ENCODE data around the gene NSUN2.
"Not testable (repeated sequence)": the region's sequence is repeated elsewhere in the genome, so short reads cannot be mapped to it uniquely, and the experiment has no call there.

The NSUN2 gene

GRCh38 chr5:6583049-6583880 lies 49.6 kb downstream of the NSUN2 start:
- peak in 13 of 58 donors; percentile 8 to 53 (median 34) for DNase-seq

GRCh38 chr5:6582507-6583048 lies 50.3 kb downstream of the NSUN2 start:
- DNase-seq, result no peak

- DNase-seq, result no peak
These were observed 51.1 kb downstream of the NSUN2 start for GRCh38 chr5:6581559-6582426.

- DNase-seq, result no peak
These were observed 51.8 kb downstream of the NSUN2 start for GRCh38 chr5:6581090-6581489.

GRCh38 chr5:6579535-6579934 lies 53.3 kb downstream of the NSUN2 start:
- no peak for DNase-seq

- no peak for DNase-seq
These were observed 54.0 kb downstream of the NSUN2 start for GRCh38 chr5:6578676-6579343.

- DNase-seq, result peak in 8 of 58 donors; percentile 14 to 46 (median 32)
These were observed 55.9 kb downstream of the NSUN2 start for GRCh38 chr5:6576861-6577501.

- DNase-seq, result peak in 2 of 58 donors; percentile 9 to 21
These were observed 58.2 kb downstream of the NSUN2 start for GRCh38 chr5:6574537-6575245.

- DNase-seq, result no peak
These were observed 58.7 kb downstream of the NSUN2 start for GRCh38 chr5:6574111-6574510.

GRCh38 chr5:6573651-6574101 lies 59.2 kb downstream of the NSUN2 start:
- DNase-seq, result no peak

- DNase-seq, result no peak
These were observed 59.9 kb downstream of the NSUN2 start for GRCh38 chr5:6572825-6573380.

- DNase-seq, result no peak
These were observed 60.6 kb downstream of the NSUN2 start for GRCh38 chr5:6572086-6572824.

GRCh38 chr5:6571607-6572006 lies 61.2 kb downstream of the NSUN2 start:
- not testable (repeated sequence) for DNase-seq

- no peak for DNase-seq
These were observed 62.3 kb downstream of the NSUN2 start for GRCh38 chr5:6570530-6570929.

- DNase-seq, result no peak
These were observed 64.0 kb downstream of the NSUN2 start for GRCh38 chr5:6568889-6569288.

- peak in 1 of 58 donors; percentile 7 for DNase-seq
These were observed 64.5 kb downstream of the NSUN2 start for GRCh38 chr5:6568383-6568782.

GRCh38 chr5:6567835-6568234 lies 65.0 kb downstream of the NSUN2 start:
- DNase-seq, result no peak

GRCh38 chr5:6567068-6567467 lies 65.8 kb downstream of the NSUN2 start:
- no peak for DNase-seq

- no peak for DNase-seq
These were observed 67.4 kb downstream of the NSUN2 start for GRCh38 chr5:6565492-6565891.

All from anterior cingulate cortex (tissue), 58 donors.